NT2/D1 (cell line): Measurements from ENCODE around the gene SH3BP4.

Experiments
- DNase-seq: peaks from one replicate; pipeline ENCODE4 v3.0.0-alpha.2; 2011; ENCODE audit warnings: low read depth, low spot score
- H3K27me3 ChIP-seq: 2 replicates; pipeline ENCODE4 v1.6.0; 2011; ENCODE audit warnings: mild to moderate bottlenecking; ENCODE audit not compliant: insufficient read length, insufficient read depth
- H3K36me3 ChIP-seq: 2 replicates; pipeline ENCODE4 v1.6.1; 2011; ENCODE audit warnings: mild to moderate bottlenecking, low read length, mixed read lengths; ENCODE audit not compliant: insufficient read depth, insufficient read length
- H3K4me1 ChIP-seq: 2 replicates; pipeline ENCODE4 v1.5.1; 2011; ENCODE audit not compliant: insufficient read depth, insufficient read length
- H3K4me3 ChIP-seq: 2 replicates; pipeline ENCODE4 v1.5.1; 2011; ENCODE audit warnings: low read depth; ENCODE audit not compliant: insufficient read length
- H3K9ac ChIP-seq: 2 replicates; pipeline ENCODE4 v1.6.0; 2011; ENCODE audit warnings: low read depth; ENCODE audit not compliant: insufficient read length
- H3K9me3 ChIP-seq: 2 replicates; pipeline ENCODE4 v1.5.1; 2011; ENCODE audit warnings: mild to moderate bottlenecking, low read length; ENCODE audit not compliant: insufficient read depth
- SUZ12 ChIP-seq: IDR thresholded peaks from 2 replicates; pipeline ENCODE4 v1.6.1; 2011; ENCODE audit not compliant: insufficient read length, insufficient read depth; ENCODE audit errors: extremely low read depth
- YY1 ChIP-seq: IDR thresholded peaks from 2 replicates; pipeline ENCODE4 v1.6.1; 2011; ENCODE audit not compliant: insufficient read length, insufficient read depth
- ZNF274 ChIP-seq: IDR thresholded peaks from 2 replicates; pipeline ENCODE4 v1.6.1; 2011; ENCODE audit warnings: mild to moderate bottlenecking, low read depth, low read length

SH3BP4 gene

GRCh38 chr2:234951664-234952269, at the start of gene SH3BP4:
TSS of gene SH3BP4 (plus strand) at chr2:234952017. CDS start at chr2:235035003, 82,986 bp downstream.
- Histone ChIP-seq H3K36me3 (peaks cover 41% of the 10 kb centered on the region), H3K9me3 (no peaks in the 10 kb centered on the region), H3K4me3 (peak within 1 kb of the TSS; percentile 79), H3K9ac (peak within 1 kb of the TSS; percentile 95), H3K4me1 (peaks cover 7% of the 10 kb centered on the region), H3K27me3 (peaks cover 7% of the 10 kb centered on the region)
- no peak for DNase-seq
- TF ChIP-seq ZNF274 = no peak
- no peak for TF ChIP-seq YY1
- TF ChIP-seq SUZ12 = no peak

GRCh38 chr2:234904785-234905184, 47.0 kb upstream of the SH3BP4 start:
- H3K27me3 ChIP-seq = no peaks in the 10 kb centered on the region
- no peak overlapping the region for H3K4me3 ChIP-seq
- no peak for TF ChIP-seq ZNF274
- no peak for TF ChIP-seq SUZ12
- no peak for TF ChIP-seq YY1
- H3K36me3 ChIP-seq = no peaks in the 10 kb centered on the region
- no peak for DNase-seq
- no peaks in the 10 kb centered on the region for H3K9me3 ChIP-seq
- no peak overlapping the region for H3K9ac ChIP-seq
- no peaks in the 10 kb centered on the region for H3K4me1 ChIP-seq

- Histone ChIP-seq H3K4me3 (no peak overlapping the region), H3K9me3 (no peaks in the 10 kb centered on the region), H3K36me3 (no peaks in the 10 kb centered on the region), H3K4me1 (no peaks in the 10 kb centered on the region), H3K27me3 (no peaks in the 10 kb centered on the region), H3K9ac (no peak overlapping the region)
- TF ChIP-seq YY1 = no peak
- no peak for TF ChIP-seq ZNF274
- TF ChIP-seq SUZ12 = no peak
- DNase-seq = no peak
Measured at GRCh38 chr2:234905547-234906265, 46.1 kb upstream of the SH3BP4 start.

GRCh38 chr2:234910186-234910679, 41.6 kb upstream of the SH3BP4 start:
- Histone ChIP-seq H3K9me3 (no peaks in the 10 kb centered on the region), H3K4me3 (no peak overlapping the region), H3K9ac (no peak overlapping the region), H3K4me1 (no peaks in the 10 kb centered on the region), H3K27me3 (no peaks in the 10 kb centered on the region), H3K36me3 (no peaks in the 10 kb centered on the region)
- no peak for TF ChIP-seq ZNF274
- no peak for TF ChIP-seq YY1
- TF ChIP-seq SUZ12 = no peak
- DNase-seq = no peak

- no peak for DNase-seq
- TF ChIP-seq ZNF274 = no peak
- TF ChIP-seq YY1 = no peak
- TF ChIP-seq SUZ12 = no peak
Measured at GRCh38 chr2:234911271-234911670, 40.5 kb upstream of the SH3BP4 start.

GRCh38 chr2:234912437-234912836, 39.4 kb upstream of the SH3BP4 start:
- H3K4me3 ChIP-seq = no peak overlapping the region
- no peaks in the 10 kb centered on the region for H3K36me3 ChIP-seq
- DNase-seq = no peak
- no peaks in the 10 kb centered on the region for H3K27me3 ChIP-seq
- H3K9me3 ChIP-seq = no peaks in the 10 kb centered on the region
- no peak for TF ChIP-seq SUZ12
- no peak for TF ChIP-seq YY1
- no peak for TF ChIP-seq ZNF274
- peaks cover 4% of the 10 kb centered on the region for H3K4me1 ChIP-seq
- no peak overlapping the region for H3K9ac ChIP-seq

More at GRCh38 chr2:234911271-234911670, 40.5 kb upstream of the SH3BP4 start:
- Histone ChIP-seq H3K4me1 (no peaks in the 10 kb centered on the region), H3K27me3 (no peaks in the 10 kb centered on the region), H3K4me3 (no peak overlapping the region), H3K9ac (no peak overlapping the region), H3K9me3 (no peaks in the 10 kb centered on the region), H3K36me3 (no peaks in the 10 kb centered on the region)

GRCh38 chr2:234913208-234913626, 38.6 kb upstream of the SH3BP4 start:
- Histone ChIP-seq H3K9me3 (no peaks in the 10 kb centered on the region), H3K4me3 (no peak overlapping the region), H3K4me1 (peaks cover 4% of the 10 kb centered on the region), H3K27me3 (no peaks in the 10 kb centered on the region), H3K9ac (no peak overlapping the region), H3K36me3 (no peaks in the 10 kb centered on the region)
- DNase-seq = no peak
- no peak for TF ChIP-seq SUZ12
- TF ChIP-seq YY1 = no peak
- TF ChIP-seq ZNF274 = no peak
